NB4 (cell line): ENCODE results near the gene ATRNL1.
"Not testable (repeated sequence)": the region's sequence is repeated elsewhere in the genome, so short reads cannot be mapped to it uniquely, and the experiment has no call there.

Experiments used
- DNase-seq: peaks from one replicate; pipeline ENCODE4 v3.0.0; 2010; ENCODE audit warnings: low read depth
- H3K4me3 ChIP-seq: one replicate; pipeline ENCODE4 v1.5.1; 2011; ENCODE audit warnings: mild to moderate bottlenecking, low read depth, low read length, moderate library complexity
- MAX ChIP-seq: IDR thresholded peaks from 2 replicates; pipeline ENCODE4 v1.6.1; 2011; ENCODE audit warnings: low read depth, low read length
- MYC ChIP-seq: IDR thresholded peaks from 2 replicates; pipeline ENCODE4 v1.6.1; 2011; ENCODE audit warnings: low read depth, low read length
- POLR2A ChIP-seq: IDR thresholded peaks from 2 replicates; pipeline ENCODE4 v1.6.1; 2011; ENCODE audit warnings: mild to moderate bottlenecking; ENCODE audit not compliant: insufficient read length; ENCODE audit errors: extremely low read depth
- TF ChIP-seq, protein P1 (sequence below): IDR thresholded peaks from one replicate; pipeline ENCODE4 v1.5.1; 2012; ENCODE audit warnings: low read depth, low read length

ATRNL1 gene

DNA sequence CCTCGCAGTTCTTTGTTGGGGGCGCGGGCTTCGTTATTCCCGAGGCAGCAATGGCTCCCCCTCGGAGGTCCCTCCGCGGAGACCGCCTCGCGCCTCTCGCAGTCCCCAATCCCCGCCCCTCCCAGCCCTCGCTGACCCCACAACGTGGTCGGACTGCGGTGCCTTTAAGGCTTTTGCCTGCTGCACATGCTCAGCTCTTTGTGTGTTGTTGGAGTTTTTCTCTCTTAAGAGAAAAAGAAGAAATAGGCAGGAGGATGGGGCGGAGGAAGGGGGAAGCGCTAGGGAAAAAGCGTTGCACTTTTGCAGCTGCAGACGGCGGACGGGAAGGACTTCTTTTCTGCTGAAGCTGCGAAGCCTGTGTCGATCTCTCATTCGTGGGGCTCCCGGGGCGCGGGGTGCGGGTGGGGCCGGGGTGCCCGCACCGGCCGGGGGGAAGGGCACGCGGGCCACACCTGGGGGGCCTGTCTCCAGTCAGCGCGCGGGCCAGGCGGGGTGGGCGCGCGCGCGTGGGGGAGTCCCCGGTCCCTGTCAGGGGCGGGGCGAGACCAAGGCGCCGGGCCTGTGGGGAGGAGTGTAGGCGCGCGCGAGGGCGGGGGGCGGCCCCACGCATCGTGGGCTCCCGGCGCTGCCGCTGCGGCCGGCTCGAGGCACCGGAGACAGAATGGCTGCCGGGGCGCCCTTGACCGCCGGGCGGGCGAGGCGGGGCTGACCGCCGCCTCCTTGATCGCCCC lies 445 bp upstream of the ATRNL1 start:
- H3K4me3 ChIP-seq: no peak overlapping the region
- TF ChIP-seq MYC: no peak
- TF ChIP-seq POLR2A: no peak
- no peak for TF ChIP-seq MAX
- TF ChIP-seq, protein P1, sequence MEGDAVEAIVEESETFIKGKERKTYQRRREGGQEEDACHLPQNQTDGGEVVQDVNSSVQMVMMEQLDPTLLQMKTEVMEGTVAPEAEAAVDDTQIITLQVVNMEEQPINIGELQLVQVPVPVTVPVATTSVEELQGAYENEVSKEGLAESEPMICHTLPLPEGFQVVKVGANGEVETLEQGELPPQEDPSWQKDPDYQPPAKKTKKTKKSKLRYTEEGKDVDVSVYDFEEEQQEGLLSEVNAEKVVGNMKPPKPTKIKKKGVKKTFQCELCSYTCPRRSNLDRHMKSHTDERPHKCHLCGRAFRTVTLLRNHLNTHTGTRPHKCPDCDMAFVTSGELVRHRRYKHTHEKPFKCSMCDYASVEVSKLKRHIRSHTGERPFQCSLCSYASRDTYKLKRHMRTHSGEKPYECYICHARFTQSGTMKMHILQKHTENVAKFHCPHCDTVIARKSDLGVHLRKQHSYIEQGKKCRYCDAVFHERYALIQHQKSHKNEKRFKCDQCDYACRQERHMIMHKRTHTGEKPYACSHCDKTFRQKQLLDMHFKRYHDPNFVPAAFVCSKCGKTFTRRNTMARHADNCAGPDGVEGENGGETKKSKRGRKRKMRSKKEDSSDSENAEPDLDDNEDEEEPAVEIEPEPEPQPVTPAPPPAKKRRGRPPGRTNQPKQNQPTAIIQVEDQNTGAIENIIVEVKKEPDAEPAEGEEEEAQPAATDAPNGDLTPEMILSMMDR: no peak
- peak; percentile 11 for DNase-seq

DNA sequence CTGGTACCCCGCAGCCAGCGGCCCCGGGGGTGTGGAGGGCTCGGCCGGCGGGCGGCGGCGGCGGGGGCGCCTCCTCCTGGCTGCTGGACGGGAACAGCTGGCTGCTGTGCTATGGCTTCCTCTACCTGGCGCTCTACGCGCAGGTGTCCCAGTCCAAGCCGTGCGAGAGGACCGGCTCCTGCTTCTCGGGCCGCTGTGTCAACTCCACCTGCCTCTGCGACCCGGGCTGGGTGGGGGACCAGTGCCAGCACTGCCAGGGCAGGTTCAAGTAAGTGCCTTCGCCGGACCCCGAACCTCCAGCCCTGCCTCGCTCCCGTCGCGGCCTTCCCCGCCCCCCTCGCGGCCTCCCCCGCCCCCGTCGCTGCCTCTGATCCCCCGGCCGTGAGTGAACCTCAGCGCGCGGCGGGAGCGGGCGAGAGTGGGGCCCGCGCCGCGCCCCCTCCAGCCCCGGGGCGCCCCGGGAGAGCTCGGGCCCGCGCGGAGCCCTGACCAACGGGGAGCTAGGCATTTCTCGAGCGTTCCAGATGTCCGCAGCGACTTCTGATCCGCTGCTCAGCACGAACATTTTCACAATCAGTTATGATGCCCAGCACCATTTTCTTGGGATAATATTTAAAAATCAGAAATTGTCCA lies 727 bp downstream of the ATRNL1 start:
- no peak for DNase-seq
- TF ChIP-seq MYC (no peak), MAX (no peak), POLR2A (no peak)
- TF ChIP-seq, protein P1: no peak
- H3K4me3 ChIP-seq: no peak overlapping the region

DNA sequence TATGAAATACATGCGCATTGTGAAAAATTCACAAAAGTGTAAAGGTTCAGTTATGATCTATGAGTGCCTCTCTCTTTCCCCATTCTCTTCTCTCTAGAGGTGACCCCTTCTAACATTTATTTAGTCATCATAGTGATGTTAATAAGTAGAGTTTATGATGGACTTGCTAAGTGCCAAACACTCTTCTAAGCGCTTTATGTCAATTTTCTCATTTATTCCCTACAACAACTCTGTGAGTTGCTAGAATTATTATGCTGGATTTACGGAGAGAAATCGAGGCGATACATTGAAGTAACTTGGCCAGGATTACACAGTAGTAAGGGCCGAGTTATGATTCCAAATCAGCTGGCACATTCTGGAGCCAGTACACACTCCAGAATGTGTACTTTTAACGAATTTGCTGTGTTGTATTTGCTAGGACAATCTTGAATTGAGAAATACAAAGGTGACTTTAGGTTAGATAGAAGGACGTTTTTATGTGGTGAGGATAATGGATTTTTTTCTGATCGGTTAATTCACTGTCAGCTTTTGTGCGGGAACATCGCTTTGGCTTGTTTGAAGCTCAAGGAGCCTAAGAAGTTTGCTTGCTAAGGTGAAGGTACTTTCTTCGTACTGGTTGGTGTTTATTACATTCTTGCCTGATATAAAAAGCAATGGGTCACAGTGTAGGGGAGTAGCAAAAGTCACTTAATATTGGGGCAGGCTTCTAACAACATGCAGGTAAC lies 1.4 kb downstream of the ATRNL1 start:
- no peak overlapping the region for H3K4me3 ChIP-seq
- no peak for DNase-seq
- no peak for TF ChIP-seq MYC
- TF ChIP-seq, protein P1: no peak
- TF ChIP-seq POLR2A: no peak
- no peak for TF ChIP-seq MAX

GRCh38 chr10:115095758-115096157 lies 2.6 kb downstream of the ATRNL1 start:
- no peak for DNase-seq
- H3K4me3 ChIP-seq: no peak overlapping the region
- TF ChIP-seq, protein P1: no peak
- TF ChIP-seq POLR2A: no peak
- TF ChIP-seq MAX: no peak
- TF ChIP-seq MYC: no peak

GRCh38 chr10:115103700-115104099 lies 10.5 kb downstream of the ATRNL1 start:
- DNase-seq: no peak
- no peak overlapping the region for H3K4me3 ChIP-seq
- TF ChIP-seq POLR2A (no peak), MYC (no peak), MAX (no peak)
- TF ChIP-seq, protein P1: no peak

GRCh38 chr10:115105411-115105810 lies 12.2 kb downstream of the ATRNL1 start:
- not testable (repeated sequence) for H3K4me3 ChIP-seq, DNase-seq
